HUES6 (cell line): Measurements from ENCODE around the gene SH2D7.

Experiments
- H3K27ac ChIP-seq: 2 replicates; pipeline ENCODE4 v1.7.0; 2013; ENCODE audit warnings: low read depth, mild to moderate bottlenecking, low read length, inconsistent platforms
- H3K27me3 ChIP-seq: 2 replicates; pipeline ENCODE4 v1.6.1; 2013; ENCODE audit warnings: low read length; ENCODE audit not compliant: control insufficient read depth, insufficient read depth
- H3K36me3 ChIP-seq: 2 replicates; pipeline ENCODE4 v1.6.1; 2013; ENCODE audit warnings: low read length; ENCODE audit not compliant: control insufficient read depth, insufficient read depth
- H3K4me1 ChIP-seq: 2 replicates; pipeline ENCODE4 v1.6.1; 2013; ENCODE audit warnings: low read length; ENCODE audit not compliant: control insufficient read depth, insufficient read depth
- H3K4me3 ChIP-seq: 2 replicates; pipeline ENCODE4 v1.5.1; 2013; ENCODE audit warnings: low read depth, low read length
- H3K9ac ChIP-seq: one replicate; pipeline ENCODE4 v1.6.1; 2013; ENCODE audit warnings: mild to moderate bottlenecking, low read length
- H3K9me3 ChIP-seq: 2 replicates; pipeline ENCODE4 v1.6.1; 2013; ENCODE audit warnings: low read depth, low read length; ENCODE audit not compliant: control insufficient read depth, insufficient read depth

The SH2D7 gene

GRCh38 chr15:78092261-78093041 is at the start of gene SH2D7:
Gene SH2D7, plus strand, starts transcription at chr15:78092561. Its CDS starts 24 bp downstream, at chr15:78092585.
- Histone ChIP-seq H3K9ac (no peak within 1 kb of the TSS), H3K9me3 (no peaks in the 10 kb centered on the region), H3K4me3 (no peak within 1 kb of the TSS), H3K27me3 (peaks cover 13% of the 10 kb centered on the region), H3K36me3 (no peaks in the 10 kb centered on the region), H3K4me1 (peaks cover 4% of the 10 kb centered on the region; the same call in 1 of the 2 replicates), H3K27ac (no peak within 1 kb of the TSS)

- Histone ChIP-seq H3K27ac (no peak overlapping the region), H3K9me3 (no peaks in the 10 kb centered on the region), H3K9ac (no peak overlapping the region), H3K4me1 (no peaks in the 10 kb centered on the region), H3K4me3 (no peak overlapping the region), H3K27me3 (no peaks in the 10 kb centered on the region), H3K36me3 (peaks cover 4% of the 10 kb centered on the region; the same call in 1 of the 2 replicates)
Measured at GRCh38 chr15:78044407-78045155, 47.8 kb upstream of the SH2D7 start.

- Histone ChIP-seq H3K9ac (no peak overlapping the region), H3K27me3 (no peaks in the 10 kb centered on the region), H3K4me1 (no peaks in the 10 kb centered on the region), H3K36me3 (peaks cover 4% of the 10 kb centered on the region; the same call in 1 of the 2 replicates), H3K4me3 (no peak overlapping the region), H3K9me3 (no peaks in the 10 kb centered on the region), H3K27ac (no peak overlapping the region)
Measured at GRCh38 chr15:78045189-78045588, 47.2 kb upstream of the SH2D7 start.

GRCh38 chr15:78046796-78047341 is 45.5 kb upstream of the SH2D7 start:
- Histone ChIP-seq H3K4me3 (no peak overlapping the region), H3K27ac (no peak overlapping the region), H3K9me3 (no peaks in the 10 kb centered on the region), H3K36me3 (peaks cover 4% of the 10 kb centered on the region; the same call in 1 of the 2 replicates), H3K9ac (no peak overlapping the region), H3K27me3 (no peaks in the 10 kb centered on the region), H3K4me1 (no peaks in the 10 kb centered on the region)

GRCh38 chr15:78047761-78048627 is 44.4 kb upstream of the SH2D7 start:
- Histone ChIP-seq H3K27me3 (no peaks in the 10 kb centered on the region), H3K36me3 (peaks cover 4% of the 10 kb centered on the region; the same call in 1 of the 2 replicates), H3K9ac (no peak overlapping the region), H3K4me1 (peaks cover 6% of the 10 kb centered on the region; the same call in 1 of the 2 replicates), H3K27ac (no peak overlapping the region), H3K4me3 (no peak overlapping the region), H3K9me3 (no peaks in the 10 kb centered on the region)

GRCh38 chr15:78048628-78048920 is 43.8 kb upstream of the SH2D7 start:
- Histone ChIP-seq H3K9ac (no peak overlapping the region), H3K9me3 (no peaks in the 10 kb centered on the region), H3K4me1 (peaks cover 6% of the 10 kb centered on the region; the same call in 1 of the 2 replicates), H3K27me3 (no peaks in the 10 kb centered on the region), H3K27ac (no peak overlapping the region), H3K36me3 (peaks cover 7% of the 10 kb centered on the region; the same call in 1 of the 2 replicates), H3K4me3 (no peak overlapping the region)

- Histone ChIP-seq H3K9me3 (no peaks in the 10 kb centered on the region), H3K9ac (no peak overlapping the region), H3K4me3 (no peak overlapping the region), H3K27ac (no peak overlapping the region), H3K27me3 (no peaks in the 10 kb centered on the region), H3K4me1 (peaks cover 6% of the 10 kb centered on the region; the same call in 1 of the 2 replicates), H3K36me3 (peaks cover 5% of the 10 kb centered on the region; the same call in 1 of the 2 replicates)
Measured at GRCh38 chr15:78049691-78050440, 42.5 kb upstream of the SH2D7 start.

GRCh38 chr15:78050441-78050809 is 41.9 kb upstream of the SH2D7 start:
- no peaks in the 10 kb centered on the region for H3K9me3 ChIP-seq
- H3K27ac ChIP-seq = no peak overlapping the region
- peaks cover 6% of the 10 kb centered on the region; the same call in 1 of the 2 replicates for H3K4me1 ChIP-seq
- H3K27me3 ChIP-seq = no peaks in the 10 kb centered on the region
- H3K36me3 ChIP-seq = peaks cover 5% of the 10 kb centered on the region; the same call in 1 of the 2 replicates
- no peak overlapping the region for H3K9ac ChIP-seq
- H3K4me3 ChIP-seq = no peak overlapping the region

GRCh38 chr15:78050826-78051225 is 41.5 kb upstream of the SH2D7 start:
- Histone ChIP-seq H3K27me3 (no peaks in the 10 kb centered on the region), H3K4me3 (no peak overlapping the region), H3K36me3 (peaks cover 5% of the 10 kb centered on the region; the same call in 1 of the 2 replicates), H3K27ac (no peak overlapping the region), H3K9me3 (no peaks in the 10 kb centered on the region), H3K9ac (no peak overlapping the region), H3K4me1 (peaks cover 6% of the 10 kb centered on the region; the same call in 1 of the 2 replicates)

GRCh38 chr15:78051596-78051995 is 40.8 kb upstream of the SH2D7 start:
- no peak overlapping the region for H3K9ac ChIP-seq
- H3K9me3 ChIP-seq = no peaks in the 10 kb centered on the region
- H3K36me3 ChIP-seq = peaks cover 5% of the 10 kb centered on the region; the same call in 1 of the 2 replicates
- H3K4me3 ChIP-seq = no peak overlapping the region
- peaks cover 12% of the 10 kb centered on the region for H3K4me1 ChIP-seq
- no peaks in the 10 kb centered on the region for H3K27me3 ChIP-seq
- no peak overlapping the region for H3K27ac ChIP-seq
